SH-SY5Y (cell line): ENCODE measurements around the gene TTLL6.

Experiments used
- GATA2 ChIP-seq: IDR thresholded peaks from 2 replicates; pipeline ENCODE4 v1.6.1; 2011; ENCODE audit warnings: mild to moderate bottlenecking, low read depth, low read length
- GATA3 ChIP-seq: IDR thresholded peaks from 2 replicates; pipeline ENCODE4 v1.6.1; 2011; ENCODE audit warnings: low read depth, mild to moderate bottlenecking, low read length, moderate library complexity

The TTLL6 gene

GRCh38 chr17:48719642-48720265, 97.3 kb downstream of the TTLL6 start:
- no peak for TF ChIP-seq GATA3
- no peak for TF ChIP-seq GATA2

GRCh38 chr17:48718761-48719641, 98.0 kb downstream of the TTLL6 start:
- no peak for TF ChIP-seq GATA3
- no peak for TF ChIP-seq GATA2

- no peak for TF ChIP-seq GATA3
- TF ChIP-seq GATA2, result no peak
Observed at GRCh38 chr17:48718227-48718760, 98.7 kb downstream of the TTLL6 start.

- TF ChIP-seq GATA2 (no peak), GATA3 (no peak)
Observed at GRCh38 chr17:48717367-48718226, 99.4 kb downstream of the TTLL6 start.

GRCh38 chr17:48715496-48716399, 101.3 kb downstream of the TTLL6 start:
- TF ChIP-seq GATA3 (no peak), GATA2 (no peak)
